ENCODE data around the gene PRKACG.

- TF ChIP-seq, protein P1, sequence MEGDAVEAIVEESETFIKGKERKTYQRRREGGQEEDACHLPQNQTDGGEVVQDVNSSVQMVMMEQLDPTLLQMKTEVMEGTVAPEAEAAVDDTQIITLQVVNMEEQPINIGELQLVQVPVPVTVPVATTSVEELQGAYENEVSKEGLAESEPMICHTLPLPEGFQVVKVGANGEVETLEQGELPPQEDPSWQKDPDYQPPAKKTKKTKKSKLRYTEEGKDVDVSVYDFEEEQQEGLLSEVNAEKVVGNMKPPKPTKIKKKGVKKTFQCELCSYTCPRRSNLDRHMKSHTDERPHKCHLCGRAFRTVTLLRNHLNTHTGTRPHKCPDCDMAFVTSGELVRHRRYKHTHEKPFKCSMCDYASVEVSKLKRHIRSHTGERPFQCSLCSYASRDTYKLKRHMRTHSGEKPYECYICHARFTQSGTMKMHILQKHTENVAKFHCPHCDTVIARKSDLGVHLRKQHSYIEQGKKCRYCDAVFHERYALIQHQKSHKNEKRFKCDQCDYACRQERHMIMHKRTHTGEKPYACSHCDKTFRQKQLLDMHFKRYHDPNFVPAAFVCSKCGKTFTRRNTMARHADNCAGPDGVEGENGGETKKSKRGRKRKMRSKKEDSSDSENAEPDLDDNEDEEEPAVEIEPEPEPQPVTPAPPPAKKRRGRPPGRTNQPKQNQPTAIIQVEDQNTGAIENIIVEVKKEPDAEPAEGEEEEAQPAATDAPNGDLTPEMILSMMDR (IDR thresholded peaks at IDR 0.05) = no peak
- no peak for TF ChIP-seq POLR2A (IDR thresholded peaks at IDR 0.05)
- TF ChIP-seq POLR2AphosphoS5 (IDR thresholded peaks at IDR 0.05) = no peak
Measured at GRCh38 chr9:69003051-69003450, 10.9 kb downstream of the PRKACG start.
